ENCODE data around the gene FGFBP3.

DNA sequence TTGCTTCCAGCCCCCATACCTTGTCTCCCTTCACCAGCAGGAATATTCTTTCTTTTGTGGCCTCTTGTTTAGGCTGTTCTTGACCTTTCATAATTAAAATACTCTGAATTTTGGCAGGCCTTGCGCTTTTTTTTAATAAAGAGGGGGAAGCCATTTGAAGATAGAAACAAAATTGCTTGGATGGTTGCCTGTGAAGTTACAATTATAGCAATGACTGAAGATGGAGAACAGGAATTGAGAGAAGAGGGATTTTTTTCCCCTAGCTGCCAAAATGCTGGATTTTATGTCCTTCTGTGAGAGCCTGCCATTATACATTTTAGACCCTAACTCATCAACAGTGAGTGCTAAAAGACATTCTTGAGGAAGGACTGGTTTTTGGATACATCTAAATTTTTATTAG is 24.8 kb downstream of the FGFBP3 start:
- TF ChIP-seq, protein P1, sequence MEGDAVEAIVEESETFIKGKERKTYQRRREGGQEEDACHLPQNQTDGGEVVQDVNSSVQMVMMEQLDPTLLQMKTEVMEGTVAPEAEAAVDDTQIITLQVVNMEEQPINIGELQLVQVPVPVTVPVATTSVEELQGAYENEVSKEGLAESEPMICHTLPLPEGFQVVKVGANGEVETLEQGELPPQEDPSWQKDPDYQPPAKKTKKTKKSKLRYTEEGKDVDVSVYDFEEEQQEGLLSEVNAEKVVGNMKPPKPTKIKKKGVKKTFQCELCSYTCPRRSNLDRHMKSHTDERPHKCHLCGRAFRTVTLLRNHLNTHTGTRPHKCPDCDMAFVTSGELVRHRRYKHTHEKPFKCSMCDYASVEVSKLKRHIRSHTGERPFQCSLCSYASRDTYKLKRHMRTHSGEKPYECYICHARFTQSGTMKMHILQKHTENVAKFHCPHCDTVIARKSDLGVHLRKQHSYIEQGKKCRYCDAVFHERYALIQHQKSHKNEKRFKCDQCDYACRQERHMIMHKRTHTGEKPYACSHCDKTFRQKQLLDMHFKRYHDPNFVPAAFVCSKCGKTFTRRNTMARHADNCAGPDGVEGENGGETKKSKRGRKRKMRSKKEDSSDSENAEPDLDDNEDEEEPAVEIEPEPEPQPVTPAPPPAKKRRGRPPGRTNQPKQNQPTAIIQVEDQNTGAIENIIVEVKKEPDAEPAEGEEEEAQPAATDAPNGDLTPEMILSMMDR (IDR thresholded peaks at IDR 0.05) = no peak
- no peak for TF ChIP-seq POLR2A (IDR thresholded peaks at IDR 0.05)
